A549 (cell line): ENCODE data around the gene ATOSB. TPM values are rescaled to one million over a fixed set of nuclear protein-coding genes. Genes with fewer than 3 reads are reported as not detected.

Experiments
- ATAC-seq, 2 experiments: fragments of 200-7000 bp in 1 of 2; fragments of >200 bp in 1 of 2; cut with Nextera tagmentation in 1 of 2; cut with Tn5 transposase in 1 of 2; 3 replicates each; pipeline versions ENCODE4 v1.8.0 to v1.9.1; 2018 to 2020; ENCODE audit warnings: mild to moderate bottlenecking in 1 of 2, moderate library complexity in 1 of 2
- CTCF ChIA-PET: fragments of 300-600 bp; sonication (Branson Sonifier 250); formaldehyde crosslinking; extraction: SDS; loops from one replicate; lab custom pipeline; 2021; ENCODE audit warnings: antibody characterized with exemption, inconsistent platforms; lab: Yijun Ruan, JAX
- POLR2A ChIA-PET: fragments of 350-600 bp; formaldehyde crosslinking; extraction: SDS; loops from one replicate; lab custom pipeline; 2021; ENCODE audit warnings: antibody characterized with exemption, inconsistent platforms; lab: Yijun Ruan, JAX
- DNase-seq, 2 experiments: peaks; one replicate each; pipeline versions ENCODE4 v3.0.0 to v3.0.0-alpha.2; 2011 to 2016; ENCODE audit warnings: low read depth in 1 of 2, low spot score in 1 of 2
- FAIRE-seq: peaks from 2 replicates; lab custom pipeline; 2011; peaks lifted over from hg19 to GRCh38; lab: Jason Lieb, UNC
- H3K27ac ChIP-seq, 2 experiments: fragments of >200 bp; sonication (Bioruptor Twin); formaldehyde crosslinking; 3 replicates each; pipeline ENCODE4 v1.5.1; 2016 to 2017
- H3K4me1 ChIP-seq: fragments of >200 bp; sonication (Bioruptor Twin); formaldehyde crosslinking; 3 replicates; pipeline ENCODE4 v1.6.1; 2016
- H3K4me2 ChIP-seq: fragments of >200 bp; sonication (Bioruptor Twin); formaldehyde crosslinking; 3 replicates; pipeline ENCODE4 v1.6.1; 2016
- H3K4me3 ChIP-seq: fragments of >200 bp; sonication (Bioruptor Twin); formaldehyde crosslinking; 3 replicates; pipeline ENCODE4 v1.5.1; 2016
- H3K9me3 ChIP-seq: fragments of >200 bp; sonication (Bioruptor Twin); formaldehyde crosslinking; 3 replicates; pipeline ENCODE4 v1.6.1; 2016
- BHLHE40 ChIP-seq: IDR thresholded peaks from 2 replicates; pipeline ENCODE4 v1.6.1; 2012; ENCODE audit warnings: low read depth, low read length, inconsistent platforms
- CBX2 ChIP-seq: fragments of 200-600 bp; sonication (generic); IDR thresholded peaks from 2 replicates; pipeline ENCODE4 v1.6.1; 2016; ENCODE audit warnings: low read depth, mild to moderate bottlenecking, borderline replicate concordance
- CBX8 ChIP-seq: fragments of 200-600 bp; sonication (generic); IDR thresholded peaks from 2 replicates; pipeline ENCODE4 v1.6.1; 2016
- CEBPB ChIP-seq, 2 experiments: fragments of >200 bp in 1 of 2; sonication (Bioruptor Twin) in 1 of 2; formaldehyde crosslinking in 1 of 2; IDR thresholded peaks; 2 replicates each; pipeline ENCODE4 v1.6.1; 2012 to 2016
- CHD2 ChIP-seq: fragments of 150-350 bp; IDR thresholded peaks from 2 replicates; pipeline ENCODE4 v1.6.1; 2014; ENCODE audit warnings: low read length; ENCODE audit not compliant: partially characterized antibody
- EHF ChIP-seq: fragments of 250-450 bp; sonication (Bioruptor Pico); IDR thresholded peaks from 2 replicates; pipeline ENCODE4 v1.5.0; 2020; ENCODE audit warnings: mild to moderate bottlenecking
- FOSL2 ChIP-seq, 2 experiments: fragments of 450-650 bp in 1 of 2; fragments of >200 bp in 1 of 2; sonication (Bioruptor Twin) in 1 of 2; formaldehyde crosslinking; IDR thresholded peaks; 2 replicates each; pipeline versions ENCODE4 v1.5.0 to v1.6.1; 2016 to 2020; ENCODE audit warnings: mild to moderate bottlenecking in 1 of 2, moderate library complexity in 1 of 2
- FOXS1 ChIP-seq: fragments of 250-450 bp; sonication (Bioruptor Pico); IDR thresholded peaks from 2 replicates; pipeline ENCODE4 v1.5.0; 2020; ENCODE audit warnings: mild to moderate bottlenecking, moderate library complexity
- GATA3 ChIP-seq: IDR thresholded peaks from 2 replicates; pipeline ENCODE4 v1.6.1; 2012; ENCODE audit warnings: borderline replicate concordance
- HOXA7 ChIP-seq: fragments of 250-450 bp; sonication (Bioruptor Pico); IDR thresholded peaks from 2 replicates; pipeline ENCODE4 v1.5.0; 2020; ENCODE audit warnings: mild to moderate bottlenecking, moderate library complexity
- HOXB5 ChIP-seq: fragments of 250-450 bp; sonication (Bioruptor Pico); IDR thresholded peaks from 2 replicates; pipeline ENCODE4 v1.5.0; 2020; ENCODE audit warnings: mild to moderate bottlenecking, moderate library complexity
- JUNB ChIP-seq: fragments of >200 bp; sonication (Bioruptor Twin); formaldehyde crosslinking; IDR thresholded peaks from 2 replicates; pipeline ENCODE4 v1.6.1; 2016
- KDM5A ChIP-seq: fragments of 200-600 bp; sonication (generic); IDR thresholded peaks from 2 replicates; pipeline ENCODE4 v1.6.1; 2016; ENCODE audit warnings: antibody characterized with exemption, mild to moderate bottlenecking
- MAZ ChIP-seq: fragments of 150-350 bp; IDR thresholded peaks from 2 replicates; pipeline ENCODE4 v1.6.1; 2014; ENCODE audit warnings: antibody characterized with exemption, low read depth, low read length, borderline replicate concordance
- MYC ChIP-seq: IDR thresholded peaks from 2 replicates; pipeline ENCODE4 v1.6.1; 2012; ENCODE audit warnings: mild to moderate bottlenecking, inconsistent platforms, low read length, improper control_type of control experiment, borderline replicate concordance
- NFE2L2 ChIP-seq: fragments of 150-350 bp; conservative IDR thresholded peaks from 2 replicates; pipeline ENCODE4 v1.6.1; 2014; ENCODE audit warnings: low read length
- NPAS2 ChIP-seq: fragments of 250-450 bp; sonication (Bioruptor Pico); IDR thresholded peaks from 2 replicates; pipeline ENCODE4 v1.8.0; 2022; ENCODE audit warnings: mild to moderate bottlenecking, moderate library complexity, borderline replicate concordance
- NR3C1 ChIP-seq: fragments of >200 bp; sonication (Bioruptor Twin); formaldehyde crosslinking; IDR thresholded peaks from 3 replicates; pipeline ENCODE4 v1.6.1; 2017
- PHF8 ChIP-seq: fragments of 200-600 bp; sonication (generic); IDR thresholded peaks from 2 replicates; pipeline ENCODE4 v1.6.1; 2016; ENCODE audit warnings: low read depth, mild to moderate bottlenecking, antibody characterized with exemption, moderate library complexity, borderline replicate concordance
- POLR2A ChIP-seq: IDR thresholded peaks from 2 replicates; pipeline ENCODE4 v1.6.1; 2012; ENCODE audit warnings: mild to moderate bottlenecking, low read length
- RARB ChIP-seq: fragments of 250-450 bp; sonication (Bioruptor Pico); IDR thresholded peaks from 2 replicates; pipeline ENCODE4 v1.8.0; 2021; ENCODE audit warnings: mild to moderate bottlenecking, moderate library complexity
- SREBF2 ChIP-seq: fragments of 450-650 bp; IDR thresholded peaks from 2 replicates; pipeline ENCODE4 v1.6.1; 2014; ENCODE audit warnings: mild to moderate bottlenecking, moderate library complexity
- ZFP36 ChIP-seq: fragments of 450-650 bp; IDR thresholded peaks from 2 replicates; pipeline ENCODE4 v1.6.1; 2014; ENCODE audit warnings: borderline replicate concordance; ENCODE audit not compliant: partially characterized antibody
- ZNF302 ChIP-seq: fragments of 250-450 bp; sonication (Bioruptor Pico); IDR thresholded peaks from 2 replicates; pipeline ENCODE4 v1.9.0; 2021; ENCODE audit warnings: inconsistent platforms, mild to moderate bottlenecking, moderate library complexity
- ZSCAN20 ChIP-seq: fragments of 250-450 bp; sonication (Bioruptor Pico); IDR thresholded peaks from 2 replicates; pipeline ENCODE4 v1.8.0; 2022; ENCODE audit warnings: mild to moderate bottlenecking, moderate library complexity
- WGBS: methylation state at CpG from one replicate; pipeline ENCODE4 v1.1.6; 2017; ENCODE audit errors: missing lambda C conversion rate; 5-methylcytosine and 5-hydroxymethylcytosine counted together
- polyA plus RNA-seq, 4 experiments: library from polyadenylated mRNA; depleted of rRNA in 3 of 4; stranded (reverse); fragments of >200 nt; fragmentation: RNase III in 1 of 4; extraction: RNeasy Plus Mini Kit Qiagen cat#74134 plus additional on column Dnase treatment in 1 of 4; gene quantifications; 2 replicates in 3 of 4; 3 replicates in 1 of 4; pipeline ENCODE4 v1.2.3, GENCODE V29; 2011 to 2017
- TF ChIP-seq, protein P1 (sequence below): fragments of >200 bp; sonication (Bioruptor Twin); formaldehyde crosslinking; IDR thresholded peaks from 3 replicates; pipeline ENCODE4 v1.5.1; 2016
- TF ChIP-seq, protein P2 (sequence below): IDR thresholded peaks from 2 replicates; pipeline ENCODE4 v1.6.1; 2012
- TF ChIP-seq, protein P3 (sequence below): fragments of 200-600 bp; sonication (generic); IDR thresholded peaks from 2 replicates; pipeline ENCODE4 v1.6.1; 2016; ENCODE audit warnings: antibody characterized with exemption, mild to moderate bottlenecking, moderate library complexity
- TF ChIP-seq, protein P4 (sequence below): fragments of >200 bp; sonication (Bioruptor Twin); formaldehyde crosslinking; IDR thresholded peaks from 2 replicates; pipeline ENCODE4 v1.6.1; 2016
- TF ChIP-seq, protein P5 (sequence below): fragments of 450-650 bp; IDR thresholded peaks from 2 replicates; pipeline ENCODE4 v1.6.1; 2014; ENCODE audit warnings: antibody characterized with exemption
- TF ChIP-seq, protein P6 (sequence below): fragments of 150-350 bp; IDR thresholded peaks from 2 replicates; pipeline ENCODE4 v1.6.1; 2014; ENCODE audit warnings: low read depth, mild to moderate bottlenecking, low read length

ATOSB gene
- polyA plus RNA-seq, 2 of the 4 experiments (the other 2 are of a cell fraction) = 11.8 to 14.0 TPM

DNA sequence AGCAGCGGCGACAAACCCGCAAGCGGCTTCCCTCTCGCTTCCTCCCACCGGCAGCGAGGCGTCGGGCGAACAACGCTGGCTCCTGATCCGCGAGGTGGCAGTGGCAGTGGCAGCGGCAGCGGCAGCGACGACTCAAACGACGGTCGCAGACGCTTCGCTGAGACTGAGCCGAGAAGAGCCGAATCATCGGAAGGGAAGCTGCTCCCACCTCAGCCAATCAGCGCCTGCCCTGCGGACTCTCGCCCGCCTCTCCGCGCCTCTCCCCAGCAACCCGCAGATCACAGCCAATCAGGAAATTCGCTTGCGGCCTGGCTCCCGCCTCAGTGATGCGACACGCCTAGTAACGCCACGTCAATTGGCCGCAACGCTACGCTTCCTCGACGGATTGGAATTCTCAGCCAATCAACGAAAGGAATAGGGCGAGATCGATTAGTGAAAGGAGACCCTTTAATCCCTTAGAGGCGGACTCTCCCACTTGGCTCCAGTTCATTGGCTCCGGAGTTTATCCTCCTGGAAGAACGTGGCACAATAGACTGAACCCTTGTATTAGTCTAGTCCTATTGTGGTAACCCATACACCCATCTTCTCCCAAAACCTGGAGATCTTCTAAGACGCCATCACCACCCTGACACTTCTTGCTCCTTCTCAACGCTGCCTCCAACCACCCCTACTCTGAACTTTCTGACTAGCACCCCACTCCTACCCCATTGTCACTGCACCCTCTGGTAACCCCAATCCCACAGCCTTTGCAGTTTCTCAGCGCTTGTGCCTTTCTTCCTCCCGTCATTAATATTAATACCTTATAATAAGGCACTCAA is 43.0 kb downstream of the ATOSB start, which contains the start of gene VCP:
VCP (minus strand) TSS at position 165 of the 818 bp plus-strand sequence. CDS start 272 bp downstream, outside the sequence.
- peak; percentile 91 to 94 for ATAC-seq
- H3K4me1 ChIP-seq = peaks cover 28% of the 10 kb centered on the region
- peak within 1 kb of the TSS; percentile 97 to 98 for H3K27ac ChIP-seq
- 17% methylated on average over 18 of the region's 54 CpGs for WGBS
- peak within 1 kb of the TSS; percentile 83 for H3K4me2 ChIP-seq
- peak; percentile 96 for FAIRE-seq
- H3K4me3 ChIP-seq = peak within 1 kb of the TSS; percentile 92
- peak; percentile 99 to 100 for DNase-seq
- H3K9me3 ChIP-seq = no peaks in the 10 kb centered on the region
- ChIA-PET CTCF (interaction anchor here (0.7 to 3.8 kb wide), 11 partner anchors 8 to 173 kb away, joined by 3 to 27 read pairs (median 5); partner anchors contain the start of genes ATOSB, FANCG and PIGO), POLR2A (interaction anchor here (0.5 to 3.2 kb wide), 31 partner anchors 7 to 532 kb away, joined by 3 to 47 read pairs (median 4); partner anchors contain the start of genes ATOSB, DNAJB5, FANCG and PIGO)
- TF ChIP-seq, protein P1, sequence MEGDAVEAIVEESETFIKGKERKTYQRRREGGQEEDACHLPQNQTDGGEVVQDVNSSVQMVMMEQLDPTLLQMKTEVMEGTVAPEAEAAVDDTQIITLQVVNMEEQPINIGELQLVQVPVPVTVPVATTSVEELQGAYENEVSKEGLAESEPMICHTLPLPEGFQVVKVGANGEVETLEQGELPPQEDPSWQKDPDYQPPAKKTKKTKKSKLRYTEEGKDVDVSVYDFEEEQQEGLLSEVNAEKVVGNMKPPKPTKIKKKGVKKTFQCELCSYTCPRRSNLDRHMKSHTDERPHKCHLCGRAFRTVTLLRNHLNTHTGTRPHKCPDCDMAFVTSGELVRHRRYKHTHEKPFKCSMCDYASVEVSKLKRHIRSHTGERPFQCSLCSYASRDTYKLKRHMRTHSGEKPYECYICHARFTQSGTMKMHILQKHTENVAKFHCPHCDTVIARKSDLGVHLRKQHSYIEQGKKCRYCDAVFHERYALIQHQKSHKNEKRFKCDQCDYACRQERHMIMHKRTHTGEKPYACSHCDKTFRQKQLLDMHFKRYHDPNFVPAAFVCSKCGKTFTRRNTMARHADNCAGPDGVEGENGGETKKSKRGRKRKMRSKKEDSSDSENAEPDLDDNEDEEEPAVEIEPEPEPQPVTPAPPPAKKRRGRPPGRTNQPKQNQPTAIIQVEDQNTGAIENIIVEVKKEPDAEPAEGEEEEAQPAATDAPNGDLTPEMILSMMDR = no peak
- TF ChIP-seq PHF8 (no peak), BHLHE40 (no peak), NPAS2 (CRISPR knock-in tag) (no peak), CEBPB (IDR thresholded peaks at IDR 0.05) (no peak), ZFP36 (no peak), NFE2L2 (no peak), SREBF2 (no peak), HOXB5 (CRISPR knock-in tag) (peak; percentile 54; the same call in 1 of the 2 replicates), EHF (CRISPR knock-in tag) (no peak; the same call in 1 of the 2 replicates), ZSCAN20 (CRISPR knock-in tag) (no peak), KDM5A (no peak), FOXS1 (CRISPR knock-in tag) (no peak), NR3C1 (no peak), GATA3 (peak; percentile 18; the same call in 1 of the 2 replicates), CHD2 (no peak), HOXA7 (peak; percentile 64; the same call in 1 of the 2 replicates), MAZ (no peak), POLR2A (peak; percentile 98), FOSL2 (IDR thresholded peaks at IDR 0.05) (no peak), FOSL2 (CRISPR knock-in tag; IDR thresholded peaks at IDR 0.05) (no peak; the same call in 1 of the 2 replicates), CBX2 (no peak), ZNF302 (CRISPR knock-in tag) (no peak), CBX8 (no peak), JUNB (no peak), MYC (no peak), RARB (CRISPR knock-in tag) (no peak)
- TF ChIP-seq, protein P2, sequence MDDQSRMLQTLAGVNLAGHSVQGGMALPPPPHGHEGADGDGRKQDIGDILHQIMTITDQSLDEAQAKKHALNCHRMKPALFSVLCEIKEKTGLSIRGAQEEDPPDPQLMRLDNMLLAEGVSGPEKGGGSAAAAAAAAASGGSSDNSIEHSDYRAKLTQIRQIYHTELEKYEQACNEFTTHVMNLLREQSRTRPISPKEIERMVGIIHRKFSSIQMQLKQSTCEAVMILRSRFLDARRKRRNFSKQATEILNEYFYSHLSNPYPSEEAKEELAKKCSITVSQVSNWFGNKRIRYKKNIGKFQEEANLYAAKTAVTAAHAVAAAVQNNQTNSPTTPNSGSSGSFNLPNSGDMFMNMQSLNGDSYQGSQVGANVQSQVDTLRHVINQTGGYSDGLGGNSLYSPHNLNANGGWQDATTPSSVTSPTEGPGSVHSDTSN = peak; percentile 76
- TF ChIP-seq, protein P3, sequence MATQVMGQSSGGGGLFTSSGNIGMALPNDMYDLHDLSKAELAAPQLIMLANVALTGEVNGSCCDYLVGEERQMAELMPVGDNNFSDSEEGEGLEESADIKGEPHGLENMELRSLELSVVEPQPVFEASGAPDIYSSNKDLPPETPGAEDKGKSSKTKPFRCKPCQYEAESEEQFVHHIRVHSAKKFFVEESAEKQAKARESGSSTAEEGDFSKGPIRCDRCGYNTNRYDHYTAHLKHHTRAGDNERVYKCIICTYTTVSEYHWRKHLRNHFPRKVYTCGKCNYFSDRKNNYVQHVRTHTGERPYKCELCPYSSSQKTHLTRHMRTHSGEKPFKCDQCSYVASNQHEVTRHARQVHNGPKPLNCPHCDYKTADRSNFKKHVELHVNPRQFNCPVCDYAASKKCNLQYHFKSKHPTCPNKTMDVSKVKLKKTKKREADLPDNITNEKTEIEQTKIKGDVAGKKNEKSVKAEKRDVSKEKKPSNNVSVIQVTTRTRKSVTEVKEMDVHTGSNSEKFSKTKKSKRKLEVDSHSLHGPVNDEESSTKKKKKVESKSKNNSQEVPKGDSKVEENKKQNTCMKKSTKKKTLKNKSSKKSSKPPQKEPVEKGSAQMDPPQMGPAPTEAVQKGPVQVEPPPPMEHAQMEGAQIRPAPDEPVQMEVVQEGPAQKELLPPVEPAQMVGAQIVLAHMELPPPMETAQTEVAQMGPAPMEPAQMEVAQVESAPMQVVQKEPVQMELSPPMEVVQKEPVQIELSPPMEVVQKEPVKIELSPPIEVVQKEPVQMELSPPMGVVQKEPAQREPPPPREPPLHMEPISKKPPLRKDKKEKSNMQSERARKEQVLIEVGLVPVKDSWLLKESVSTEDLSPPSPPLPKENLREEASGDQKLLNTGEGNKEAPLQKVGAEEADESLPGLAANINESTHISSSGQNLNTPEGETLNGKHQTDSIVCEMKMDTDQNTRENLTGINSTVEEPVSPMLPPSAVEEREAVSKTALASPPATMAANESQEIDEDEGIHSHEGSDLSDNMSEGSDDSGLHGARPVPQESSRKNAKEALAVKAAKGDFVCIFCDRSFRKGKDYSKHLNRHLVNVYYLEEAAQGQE = no peak
- TF ChIP-seq, protein P4, sequence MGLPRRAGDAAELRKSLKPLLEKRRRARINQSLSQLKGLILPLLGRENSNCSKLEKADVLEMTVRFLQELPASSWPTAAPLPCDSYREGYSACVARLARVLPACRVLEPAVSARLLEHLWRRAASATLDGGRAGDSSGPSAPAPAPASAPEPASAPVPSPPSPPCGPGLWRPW = no peak
- TF ChIP-seq, protein P5, sequence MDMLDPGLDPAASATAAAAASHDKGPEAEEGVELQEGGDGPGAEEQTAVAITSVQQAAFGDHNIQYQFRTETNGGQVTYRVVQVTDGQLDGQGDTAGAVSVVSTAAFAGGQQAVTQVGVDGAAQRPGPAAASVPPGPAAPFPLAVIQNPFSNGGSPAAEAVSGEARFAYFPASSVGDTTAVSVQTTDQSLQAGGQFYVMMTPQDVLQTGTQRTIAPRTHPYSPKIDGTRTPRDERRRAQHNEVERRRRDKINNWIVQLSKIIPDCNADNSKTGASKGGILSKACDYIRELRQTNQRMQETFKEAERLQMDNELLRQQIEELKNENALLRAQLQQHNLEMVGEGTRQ = no peak
- TF ChIP-seq, protein P6, sequence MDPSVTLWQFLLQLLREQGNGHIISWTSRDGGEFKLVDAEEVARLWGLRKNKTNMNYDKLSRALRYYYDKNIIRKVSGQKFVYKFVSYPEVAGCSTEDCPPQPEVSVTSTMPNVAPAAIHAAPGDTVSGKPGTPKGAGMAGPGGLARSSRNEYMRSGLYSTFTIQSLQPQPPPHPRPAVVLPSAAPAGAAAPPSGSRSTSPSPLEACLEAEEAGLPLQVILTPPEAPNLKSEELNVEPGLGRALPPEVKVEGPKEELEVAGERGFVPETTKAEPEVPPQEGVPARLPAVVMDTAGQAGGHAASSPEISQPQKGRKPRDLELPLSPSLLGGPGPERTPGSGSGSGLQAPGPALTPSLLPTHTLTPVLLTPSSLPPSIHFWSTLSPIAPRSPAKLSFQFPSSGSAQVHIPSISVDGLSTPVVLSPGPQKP = no peak
